ENCODE results near the gene GYG2. TPM values are rescaled to one million over a fixed set of nuclear protein-coding genes. Genes with fewer than 3 reads are reported as not detected.
"Not testable (repeated sequence)": the region's sequence is repeated elsewhere in the genome, so short reads cannot be mapped to it uniquely, and the experiment has no call there.

GYG2 gene
- total RNA-seq, 1 experiment from 2014 or later = 19.0 TPM

DNA sequence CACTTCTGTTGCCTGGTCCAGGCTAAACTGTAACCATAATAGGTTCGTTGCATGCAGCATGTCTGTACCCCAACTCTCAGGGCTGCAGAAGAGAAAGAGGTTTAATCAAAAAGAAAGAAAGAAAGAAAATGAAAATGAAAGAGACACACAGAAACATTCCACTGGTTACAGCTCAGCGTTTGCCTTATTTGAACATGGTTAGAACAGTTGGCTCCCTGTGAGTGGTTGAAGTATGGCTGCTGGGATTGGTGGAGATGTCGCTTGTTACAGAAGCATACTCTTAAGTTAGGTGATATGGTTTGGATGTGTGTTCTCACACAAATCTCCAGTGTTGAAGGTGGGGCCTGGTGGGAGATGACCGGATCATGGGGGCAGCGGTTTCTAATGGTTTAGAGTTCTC lies 64.1 kb downstream of the GYG2 start:
- Histone ChIP-seq H3K36me3 (no peaks in the 10 kb centered on the region), H3K4me3 (no peak overlapping the region), H3K27ac (no peak overlapping the region), H3K27me3 (replicated peaks) (no peaks in the 10 kb centered on the region), H3K4me1 (replicated peaks) (no peaks in the 10 kb centered on the region), H3K9me3 (replicated peaks) (no peaks in the 10 kb centered on the region)
- no peak for DNase-seq (ENCODE audit: low read depth in 1 of 2, low spot score in 2 of 2)

GRCh38 chrX:2894885-2895292 lies 66.2 kb downstream of the GYG2 start:
- H3K4me1 ChIP-seq (replicated peaks) = no peaks in the 10 kb centered on the region
- DNase-seq (ENCODE audit: low read depth in 1 of 2, low spot score in 2 of 2) = no peak
- no peaks in the 10 kb centered on the region for H3K27me3 ChIP-seq (replicated peaks)
- H3K4me3 ChIP-seq = no peak overlapping the region
- no peaks in the 10 kb centered on the region for H3K9me3 ChIP-seq (replicated peaks)
- no peaks in the 10 kb centered on the region for H3K36me3 ChIP-seq
- H3K27ac ChIP-seq = no peak overlapping the region

DNA sequence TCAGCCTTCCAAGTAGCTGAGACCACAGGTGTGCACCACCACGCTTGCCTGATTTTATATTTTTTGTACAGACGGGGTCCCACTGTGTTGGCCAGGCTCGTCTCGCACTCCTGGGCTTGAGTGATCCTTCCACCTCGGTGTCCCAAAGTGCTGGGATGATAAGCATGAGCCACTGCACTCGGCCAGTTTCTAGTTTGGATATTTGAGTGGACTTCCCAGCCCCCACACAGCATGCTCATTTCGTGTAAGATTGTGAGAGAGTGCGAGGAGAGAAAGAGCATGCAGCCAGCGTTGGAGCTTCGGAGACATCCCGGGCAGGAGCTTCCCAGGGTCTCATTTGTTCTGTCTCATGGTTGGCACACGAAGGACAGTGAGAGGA lies 68.6 kb downstream of the GYG2 start:
- Histone ChIP-seq H3K27me3 (replicated peaks) (no peaks in the 10 kb centered on the region), H3K4me3 (no peak overlapping the region), H3K4me1 (replicated peaks) (no peaks in the 10 kb centered on the region), H3K9me3 (replicated peaks) (no peaks in the 10 kb centered on the region), H3K36me3 (no peaks in the 10 kb centered on the region), H3K27ac (no peak overlapping the region)
- DNase-seq (ENCODE audit: low read depth in 1 of 2, low spot score in 2 of 2) = no peak

GRCh38 chrX:2897690-2898623 lies 69.2 kb downstream of the GYG2 start:
- H3K27me3 ChIP-seq (replicated peaks); DNase-seq (ENCODE audit: low read depth in 1 of 2, low spot score in 2 of 2); H3K36me3 ChIP-seq; H3K27ac ChIP-seq; H3K4me1 ChIP-seq (replicated peaks); H3K4me3 ChIP-seq; H3K9me3 ChIP-seq (replicated peaks): not testable (repeated sequence)

- H3K9me3 ChIP-seq (replicated peaks) = no peaks in the 10 kb centered on the region
- no peak overlapping the region for H3K4me3 ChIP-seq
- DNase-seq (ENCODE audit: low read depth in 1 of 2, low spot score in 2 of 2) = no peak
- H3K4me1 ChIP-seq (replicated peaks) = no peaks in the 10 kb centered on the region
- no peaks in the 10 kb centered on the region for H3K27me3 ChIP-seq (replicated peaks)
- H3K27ac ChIP-seq = no peak overlapping the region
- H3K36me3 ChIP-seq = no peaks in the 10 kb centered on the region
Observed at GRCh38 chrX:2898846-2899512, 70.2 kb downstream of the GYG2 start.

GRCh38 chrX:2901367-2902036 lies 72.8 kb downstream of the GYG2 start:
- Histone ChIP-seq H3K27ac (no peak overlapping the region), H3K4me1 (replicated peaks) (no peaks in the 10 kb centered on the region), H3K4me3 (no peak overlapping the region), H3K27me3 (replicated peaks) (no peaks in the 10 kb centered on the region), H3K36me3 (no peaks in the 10 kb centered on the region), H3K9me3 (replicated peaks) (no peaks in the 10 kb centered on the region)
- DNase-seq (ENCODE audit: low read depth in 1 of 2, low spot score in 2 of 2) = peak in 1 of 2 experiments; percentile 1

GRCh38 chrX:2902841-2903240 lies 74.1 kb downstream of the GYG2 start:
- H3K27me3 ChIP-seq (replicated peaks) = no peaks in the 10 kb centered on the region
- DNase-seq (ENCODE audit: low read depth in 1 of 2, low spot score in 2 of 2) = no peak
- H3K36me3 ChIP-seq = no peaks in the 10 kb centered on the region
- H3K4me3 ChIP-seq = no peak overlapping the region
- no peaks in the 10 kb centered on the region for H3K4me1 ChIP-seq (replicated peaks)
- no peak overlapping the region for H3K27ac ChIP-seq
- H3K9me3 ChIP-seq (replicated peaks) = no peaks in the 10 kb centered on the region

- Histone ChIP-seq H3K27ac (no peak overlapping the region), H3K4me1 (replicated peaks) (no peaks in the 10 kb centered on the region), H3K27me3 (replicated peaks) (no peaks in the 10 kb centered on the region), H3K36me3 (no peaks in the 10 kb centered on the region), H3K4me3 (no peak overlapping the region), H3K9me3 (replicated peaks) (no peaks in the 10 kb centered on the region)
- DNase-seq (ENCODE audit: low read depth in 1 of 2, low spot score in 2 of 2) = no peak
Observed at GRCh38 chrX:2903366-2903765, 74.6 kb downstream of the GYG2 start.

GRCh38 chrX:2907295-2907694 lies 78.6 kb downstream of the GYG2 start:
- no peaks in the 10 kb centered on the region for H3K27me3 ChIP-seq (replicated peaks)
- H3K4me3 ChIP-seq = no peak overlapping the region
- no peaks in the 10 kb centered on the region for H3K4me1 ChIP-seq (replicated peaks)
- H3K36me3 ChIP-seq = no peaks in the 10 kb centered on the region
- no peak overlapping the region for H3K27ac ChIP-seq
- no peak for DNase-seq (ENCODE audit: low read depth in 1 of 2, low spot score in 2 of 2)
- no peaks in the 10 kb centered on the region for H3K9me3 ChIP-seq (replicated peaks)

DNA sequence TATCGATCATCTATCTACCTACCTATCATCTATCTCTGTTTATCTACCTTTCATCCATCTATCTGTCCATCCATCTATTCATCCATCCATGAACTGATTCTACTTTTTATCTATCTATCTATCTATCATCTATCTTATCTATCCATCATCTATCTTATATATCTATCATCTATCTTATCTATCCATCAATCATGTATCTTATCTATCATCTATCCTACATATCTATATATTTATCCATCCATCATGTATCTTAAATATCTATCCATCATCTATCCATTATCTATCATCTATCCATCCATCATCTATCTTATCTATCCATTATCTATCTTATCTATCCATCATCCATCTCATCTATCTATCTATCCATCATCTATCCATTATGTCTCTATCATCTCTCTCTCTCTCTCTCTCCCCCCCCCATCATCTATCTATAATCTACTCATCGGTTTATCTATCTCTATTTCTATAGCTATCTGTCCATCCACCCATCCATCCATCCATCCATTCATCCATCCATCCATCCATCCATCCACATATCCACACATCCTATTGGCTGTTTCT lies 79.5 kb downstream of the GYG2 start:
- no peaks in the 10 kb centered on the region for H3K36me3 ChIP-seq

GRCh38 chrX:2910109-2910508 lies 81.4 kb downstream of the GYG2 start:
- H3K27me3 ChIP-seq (replicated peaks) = no peaks in the 10 kb centered on the region
- H3K27ac ChIP-seq = no peak overlapping the region
- no peak overlapping the region for H3K4me3 ChIP-seq
- no peaks in the 10 kb centered on the region for H3K36me3 ChIP-seq
- H3K4me1 ChIP-seq (replicated peaks) = no peaks in the 10 kb centered on the region
- H3K9me3 ChIP-seq (replicated peaks) = no peaks in the 10 kb centered on the region
- no peak for DNase-seq (ENCODE audit: low read depth in 1 of 2, low spot score in 2 of 2)

More for the DNA sequence above, 79.5 kb downstream of the GYG2 start:
- Histone ChIP-seq H3K4me3 (no peak overlapping the region), H3K27ac (no peak overlapping the region), H3K4me1 (replicated peaks) (no peaks in the 10 kb centered on the region), H3K27me3 (replicated peaks) (no peaks in the 10 kb centered on the region), H3K9me3 (replicated peaks) (no peaks in the 10 kb centered on the region)
- DNase-seq (ENCODE audit: low read depth in 1 of 2, low spot score in 2 of 2) = no peak

DNA sequence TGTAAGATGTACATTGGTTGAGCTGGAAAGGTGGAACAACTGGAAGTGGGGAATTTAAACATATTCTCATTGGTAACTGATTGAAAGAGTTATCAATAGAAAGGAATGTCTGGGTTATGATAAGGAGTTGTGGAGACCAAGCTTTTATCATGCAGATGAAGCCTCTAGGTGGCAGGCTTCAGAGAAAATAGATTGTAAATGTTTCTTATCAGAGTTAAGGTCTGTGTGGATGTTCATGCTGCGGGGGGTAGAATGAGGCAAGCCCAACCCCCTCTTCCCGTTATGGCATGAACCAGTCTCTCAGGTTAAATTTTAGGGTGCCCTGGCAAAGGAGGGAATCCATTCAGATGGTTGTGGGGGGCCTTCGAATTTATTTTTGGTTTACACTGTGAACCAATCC lies 84.4 kb downstream of the GYG2 start:
- DNase-seq (ENCODE audit: low read depth in 1 of 2, low spot score in 2 of 2) = no peak
- Histone ChIP-seq H3K27me3 (replicated peaks) (no peaks in the 10 kb centered on the region), H3K27ac (no peak overlapping the region), H3K4me1 (replicated peaks) (no peaks in the 10 kb centered on the region), H3K4me3 (no peak overlapping the region), H3K36me3 (no peaks in the 10 kb centered on the region), H3K9me3 (replicated peaks) (no peaks in the 10 kb centered on the region)

DNA sequence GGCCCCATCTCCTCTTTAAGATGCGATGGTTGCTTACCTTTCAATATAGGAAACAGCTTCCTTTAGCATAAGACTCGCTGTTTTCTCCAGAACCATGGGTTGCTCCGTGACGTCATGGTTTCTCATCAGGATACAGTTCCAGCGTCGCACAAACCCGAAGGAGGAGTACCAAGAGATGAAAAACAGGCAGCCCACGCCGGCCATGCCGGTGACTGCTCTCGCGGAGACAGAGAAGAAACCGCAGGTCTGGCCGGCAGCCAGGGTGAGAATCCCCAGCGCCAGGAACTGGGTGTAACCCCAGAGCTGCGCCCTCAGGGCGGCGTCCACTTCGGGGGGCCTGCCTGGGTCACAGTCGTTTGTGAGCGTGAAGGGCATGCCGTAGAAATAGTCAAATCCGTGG lies 89.0 kb downstream of the GYG2 start:
- no peaks in the 10 kb centered on the region for H3K9me3 ChIP-seq (replicated peaks)
- H3K4me3 ChIP-seq = no peak overlapping the region
- no peaks in the 10 kb centered on the region for H3K4me1 ChIP-seq (replicated peaks)
- no peak for DNase-seq (ENCODE audit: low read depth in 1 of 2, low spot score in 2 of 2)
- no peaks in the 10 kb centered on the region for H3K36me3 ChIP-seq
- no peak overlapping the region for H3K27ac ChIP-seq
- no peaks in the 10 kb centered on the region for H3K27me3 ChIP-seq (replicated peaks)

DNA sequence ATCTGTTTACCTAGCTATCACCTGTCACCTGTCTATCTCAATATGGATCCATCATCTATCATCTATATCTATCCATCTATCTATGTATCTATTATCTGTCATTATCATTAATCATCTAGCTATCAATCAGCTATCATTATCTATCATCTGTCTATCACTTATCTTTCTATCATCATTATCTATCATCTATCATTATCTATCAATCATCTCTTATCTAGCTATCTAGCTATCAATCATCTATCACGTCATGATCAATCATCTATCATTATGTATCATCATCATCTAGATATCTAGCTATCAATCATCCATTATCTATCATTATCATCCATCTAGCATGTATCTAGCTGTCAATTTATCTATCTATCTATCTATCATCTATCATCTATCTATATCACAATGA lies 92.5 kb downstream of the GYG2 start:
- H3K36me3 ChIP-seq = no peaks in the 10 kb centered on the region
- H3K4me3 ChIP-seq = no peak overlapping the region
- no peak overlapping the region for H3K27ac ChIP-seq
- no peaks in the 10 kb centered on the region for H3K27me3 ChIP-seq (replicated peaks)
- no peaks in the 10 kb centered on the region for H3K4me1 ChIP-seq (replicated peaks)
- DNase-seq (ENCODE audit: low read depth in 1 of 2, low spot score in 2 of 2) = no peak
- H3K9me3 ChIP-seq (replicated peaks) = no peaks in the 10 kb centered on the region

Measured in SJSA1 (cell line).